ENCODE data around the gene TMEM134.

The TMEM134 gene

GRCh38 chr11:67456068-67456705 lies 12.9 kb downstream of the TMEM134 start:
- no peak for DNase-seq

- DNase-seq: no peak
These were observed 14.0 kb downstream of the TMEM134 start, which contains the start of gene CABP4 for GRCh38 chr11:67455054-67455453. TSS of gene CABP4 (plus strand) at chr11:67455354. CDS start at chr11:67455424, 70 bp downstream.

GRCh38 chr11:67453816-67454732 lies 15.0 kb downstream of the TMEM134 start:
- no peak for DNase-seq

- DNase-seq: no peak
These were observed 16.7 kb downstream of the TMEM134 start, which contains the start of gene GPR152 for GRCh38 chr11:67452141-67452952. TSS of gene GPR152 (minus strand) at chr11:67452729. CDS start at chr11:67452724, 5 bp downstream.

- no peak for DNase-seq
These were observed 17.4 kb downstream of the TMEM134 start for GRCh38 chr11:67451658-67451976.

- DNase-seq: no peak
These were observed 18.0 kb downstream of the TMEM134 start for GRCh38 chr11:67450796-67451657.

- no peak for DNase-seq
These were observed 19.8 kb downstream of the TMEM134 start for GRCh38 chr11:67449116-67449844.

GRCh38 chr11:67448220-67448609 lies 20.8 kb downstream of the TMEM134 start:
- DNase-seq: no peak

- no peak for DNase-seq
These were observed 23.5 kb downstream of the TMEM134 start for GRCh38 chr11:67445515-67445914.

GRCh38 chr11:67442504-67443404 lies 26.3 kb downstream of the TMEM134 start:
- DNase-seq: no peak

- peak; percentile 29 for DNase-seq
These were observed 27.2 kb downstream of the TMEM134 start for GRCh38 chr11:67441731-67442351.

- DNase-seq: no peak
These were observed 27.9 kb downstream of the TMEM134 start for GRCh38 chr11:67441098-67441563.

- DNase-seq: no peak
These were observed 28.6 kb downstream of the TMEM134 start for GRCh38 chr11:67440229-67441097.

- DNase-seq: no peak
These were observed 29.5 kb downstream of the TMEM134 start for GRCh38 chr11:67439321-67440228.

- DNase-seq: peak; percentile 65
These were observed 30.7 kb downstream of the TMEM134 start for GRCh38 chr11:67438158-67438902.

- DNase-seq: no peak
These were observed 31.3 kb downstream of the TMEM134 start for GRCh38 chr11:67437809-67438157.

Data from CD4-positive, alpha-beta T cell treated with Interferon gamma for 1 hour (primary cell).